Stomach smooth muscle (tissue), 2 donors: ENCODE results near the gene SLPI.

Experiments
- H3K27ac ChIP-seq: one replicate; pipeline ENCODE4 v1.7.0; 2013; ENCODE audit warnings: mild to moderate bottlenecking, low read length, inconsistent platforms
- H3K27me3 ChIP-seq, 2 donors: one replicate each; pipeline ENCODE4 v1.7.0; 2013; ENCODE audit warnings: low read length in 2 of 2; ENCODE audit not compliant: insufficient read depth in 2 of 2, control insufficient read depth in 1 of 2
- H3K36me3 ChIP-seq, 2 donors: one replicate each; pipeline ENCODE4 v1.7.0; 2013; ENCODE audit warnings: low read length in 2 of 2; ENCODE audit not compliant: control insufficient read depth in 2 of 2, insufficient read depth in 2 of 2
- H3K4me1 ChIP-seq: one replicate; pipeline ENCODE4 v1.7.0; 2013; ENCODE audit warnings: low read length; ENCODE audit not compliant: control insufficient read depth, insufficient read depth
- H3K4me3 ChIP-seq, 2 donors: one replicate each; pipeline ENCODE4 v1.7.0; 2013; ENCODE audit warnings: low read length in 2 of 2
- H3K9ac ChIP-seq, 2 donors: one replicate each; pipeline ENCODE4 v1.7.0; 2013; ENCODE audit warnings: low read length in 2 of 2, mild to moderate bottlenecking in 1 of 2
- H3K9me3 ChIP-seq, 2 donors: one replicate each; pipeline ENCODE4 v1.7.0; 2013; ENCODE audit warnings: low read length in 2 of 2; ENCODE audit not compliant: control insufficient read depth in 2 of 2
- donor health status: healthy.
- donor health status: Pancreatic carcinoma.

The SLPI gene

GRCh38 chr20:45248609-45249008, 5.8 kb downstream of the SLPI start:
- Histone ChIP-seq H3K4me1 (no peaks in the 10 kb centered on the region), H3K4me3 (no peak overlapping the region), H3K27me3 (peaks cover 3 to 7% of the 10 kb centered on the region in 2 donors), H3K9ac (no peak overlapping the region), H3K36me3 (no peaks in the 10 kb centered on the region), H3K27ac (no peak overlapping the region), H3K9me3 (no peaks in the 10 kb centered on the region)

GRCh38 chr20:45247865-45248264, 6.5 kb downstream of the SLPI start:
- Histone ChIP-seq H3K36me3 (no peaks in the 10 kb centered on the region), H3K4me3 (no peak overlapping the region), H3K27me3 (peaks cover 3 to 4% of the 10 kb centered on the region in 2 donors), H3K9ac (no peak overlapping the region), H3K27ac (no peak overlapping the region), H3K4me1 (no peaks in the 10 kb centered on the region), H3K9me3 (no peaks in the 10 kb centered on the region)

GRCh38 chr20:45246109-45246508, 8.3 kb downstream of the SLPI start:
- Histone ChIP-seq H3K27me3 (peaks cover 0 to 3% of the 10 kb centered on the region in 2 donors), H3K27ac (no peak overlapping the region), H3K4me3 (no peak overlapping the region), H3K9me3 (no peaks in the 10 kb centered on the region), H3K9ac (no peak overlapping the region), H3K36me3 (no peaks in the 10 kb centered on the region), H3K4me1 (no peaks in the 10 kb centered on the region)

GRCh38 chr20:45238139-45238538, 16.2 kb downstream of the SLPI start:
- peaks cover 0 to 14% of the 10 kb centered on the region in 2 donors for H3K9me3 ChIP-seq
- peaks cover 5 to 7% of the 10 kb centered on the region in 2 donors for H3K27me3 ChIP-seq
- H3K27ac ChIP-seq: no peak overlapping the region
- no peaks in the 10 kb centered on the region for H3K4me1 ChIP-seq
- H3K9ac ChIP-seq: no peak overlapping the region
- H3K36me3 ChIP-seq: no peaks in the 10 kb centered on the region
- H3K4me3 ChIP-seq: no peak overlapping the region

GRCh38 chr20:45235995-45236394, 18.4 kb downstream of the SLPI start:
- no peak overlapping the region for H3K9ac ChIP-seq
- no peaks in the 10 kb centered on the region for H3K4me1 ChIP-seq
- no peaks in the 10 kb centered on the region for H3K36me3 ChIP-seq
- no peak overlapping the region for H3K4me3 ChIP-seq
- H3K27ac ChIP-seq: no peak overlapping the region
- H3K9me3 ChIP-seq: peaks cover 0 to 16% of the 10 kb centered on the region in 2 donors
- peaks cover 5 to 10% of the 10 kb centered on the region in 2 donors for H3K27me3 ChIP-seq

GRCh38 chr20:45230631-45231030, 23.7 kb downstream of the SLPI start:
- no peaks in the 10 kb centered on the region for H3K4me1 ChIP-seq
- H3K4me3 ChIP-seq: no peak overlapping the region
- H3K27ac ChIP-seq: no peak overlapping the region
- no peak overlapping the region for H3K9ac ChIP-seq
- H3K9me3 ChIP-seq: peaks cover 0 to 14% of the 10 kb centered on the region in 2 donors
- H3K27me3 ChIP-seq: peaks cover 4% of the 10 kb centered on the region in 2 donors
- H3K36me3 ChIP-seq: no peaks in the 10 kb centered on the region

GRCh38 chr20:45229264-45230056, 24.9 kb downstream of the SLPI start:
- no peaks in the 10 kb centered on the region for H3K36me3 ChIP-seq
- H3K9ac ChIP-seq: no peak overlapping the region
- H3K4me1 ChIP-seq: no peaks in the 10 kb centered on the region
- peaks cover 0 to 4% of the 10 kb centered on the region in 2 donors for H3K27me3 ChIP-seq
- H3K27ac ChIP-seq: no peak overlapping the region
- H3K9me3 ChIP-seq: peaks cover 0 to 6% of the 10 kb centered on the region in 2 donors
- no peak overlapping the region for H3K4me3 ChIP-seq

- no peak overlapping the region for H3K9ac ChIP-seq
Measured at GRCh38 chr20:45226287-45226686, 28.1 kb downstream of the SLPI start.

GRCh38 chr20:45223136-45223535, 31.2 kb downstream of the SLPI start:
- H3K4me1 ChIP-seq: no peaks in the 10 kb centered on the region
- H3K4me3 ChIP-seq: no peak overlapping the region
- no peaks in the 10 kb centered on the region for H3K36me3 ChIP-seq
- no peaks in the 10 kb centered on the region for H3K9me3 ChIP-seq
- H3K9ac ChIP-seq: no peak overlapping the region
- peaks cover 0 to 4% of the 10 kb centered on the region in 2 donors for H3K27me3 ChIP-seq
- no peak overlapping the region for H3K27ac ChIP-seq

More at GRCh38 chr20:45226287-45226686, 28.1 kb downstream of the SLPI start:
- H3K4me3 ChIP-seq: no peak overlapping the region
- H3K27ac ChIP-seq: no peak overlapping the region
- H3K4me1 ChIP-seq: no peaks in the 10 kb centered on the region
- H3K27me3 ChIP-seq: peaks cover 0 to 8% of the 10 kb centered on the region in 2 donors
- peaks cover 0 to 1% of the 10 kb centered on the region in 2 donors for H3K9me3 ChIP-seq
- H3K36me3 ChIP-seq: no peaks in the 10 kb centered on the region

- Histone ChIP-seq H3K9me3 (no peaks in the 10 kb centered on the region), H3K27me3 (peaks cover 0 to 4% of the 10 kb centered on the region in 2 donors), H3K27ac (no peak within 1 kb of the TSS), H3K9ac (no peak within 1 kb of the TSS), H3K4me1 (no peaks in the 10 kb centered on the region), H3K36me3 (no peaks in the 10 kb centered on the region), H3K4me3 (no peak within 1 kb of the TSS)
Measured at GRCh38 chr20:45221076-45221475, 33.3 kb downstream of the SLPI start, which contains the start of gene SEMG2. Gene SEMG2, plus strand, starts transcription at chr20:45221373. Its CDS starts 17 bp downstream, at chr20:45221390.

- Histone ChIP-seq H3K9me3 (no peaks in the 10 kb centered on the region), H3K4me1 (no peaks in the 10 kb centered on the region), H3K27ac (no peak overlapping the region), H3K9ac (no peak overlapping the region), H3K36me3 (no peaks in the 10 kb centered on the region), H3K27me3 (no peaks in the 10 kb centered on the region), H3K4me3 (no peak overlapping the region)
Measured at GRCh38 chr20:45218636-45219035, 35.7 kb downstream of the SLPI start.
